AG04449 (cell line): Measurements from ENCODE around the gene GHRHR.

Experiments used
- CTCF ChIA-PET: fragments of 350-600 bp; formaldehyde crosslinking; extraction: SDS; loops from one replicate; lab custom pipeline; 2021; ENCODE audit warnings: antibody characterized with exemption; lab: Yijun Ruan, JAX
- POLR2A ChIA-PET: fragments of 400-600, 350-600 bp; formaldehyde crosslinking; extraction: SDS; loops from one replicate; lab custom pipeline; 2020; ENCODE audit warnings: antibody characterized with exemption, inconsistent platforms; lab: Yijun Ruan, JAX
- DNase-seq: peaks from one replicate; pipeline ENCODE4 v3.0.0-alpha.2; 2010; ENCODE audit warnings: low read depth, low spot score
- H3K4me3 ChIP-seq: 2 replicates; pipeline ENCODE4 v1.5.1; 2011; ENCODE audit warnings: low read depth, mild to moderate bottlenecking, control low read depth, low read length
- CTCF ChIP-seq: IDR thresholded peaks from one replicate; pipeline ENCODE4 v1.5.1; 2011; ENCODE audit warnings: mild to moderate bottlenecking, moderate library complexity, low read length, control low read depth, inconsistent platforms; ENCODE audit not compliant: insufficient read depth; ENCODE audit errors: missing control alignments

GHRHR gene

DNA sequence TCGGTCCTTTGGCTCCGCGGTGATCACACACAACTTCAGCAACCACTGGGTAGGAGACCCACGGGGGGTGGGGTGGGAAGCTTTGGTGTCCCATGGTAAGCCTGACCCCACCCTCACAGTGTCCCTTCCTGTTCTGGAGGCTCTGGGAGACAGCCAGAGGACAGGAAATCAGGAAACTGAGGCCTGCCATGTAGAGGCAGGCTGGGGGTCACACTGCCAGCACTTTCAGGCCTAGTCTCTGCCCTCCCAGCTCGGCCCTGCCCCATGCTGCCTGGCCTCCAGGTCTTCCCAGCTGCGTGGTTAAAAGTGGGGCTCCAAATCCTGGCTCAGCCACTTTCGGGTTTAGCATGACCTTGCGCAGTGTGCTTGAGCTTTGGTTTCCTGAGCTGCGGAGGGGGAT lies 41.2 kb upstream of the GHRHR start:
- DNase-seq = no peak

GRCh38 chr7:30923009-30923773 lies 40.6 kb upstream of the GHRHR start:
- H3K4me3 ChIP-seq = no peak overlapping the region
- DNase-seq = no peak
- CTCF ChIA-PET = interaction anchor here (8.5 kb wide), 1 partner anchor 13 kb away, joined by 77 read pairs; no protein-coding TSS in a partner anchor
- POLR2A ChIA-PET = no interaction called here
- no peak for TF ChIP-seq CTCF

More for the DNA sequence above, 41.2 kb upstream of the GHRHR start:
- no peak overlapping the region for H3K4me3 ChIP-seq
- CTCF ChIA-PET = interaction anchor here (8.5 kb wide), 1 partner anchor 14 kb away, joined by 77 read pairs; no protein-coding TSS in a partner anchor
- POLR2A ChIA-PET = no interaction called here
- TF ChIP-seq CTCF = no peak

GRCh38 chr7:30923774-30924413 lies 39.9 kb upstream of the GHRHR start:
- no peak for TF ChIP-seq CTCF
- no peak for DNase-seq
- CTCF ChIA-PET = interaction anchor here (8.5 kb wide), 1 partner anchor 12 kb away, joined by 77 read pairs; no protein-coding TSS in a partner anchor
- H3K4me3 ChIP-seq = no peak overlapping the region
- POLR2A ChIA-PET = no interaction called here

DNA sequence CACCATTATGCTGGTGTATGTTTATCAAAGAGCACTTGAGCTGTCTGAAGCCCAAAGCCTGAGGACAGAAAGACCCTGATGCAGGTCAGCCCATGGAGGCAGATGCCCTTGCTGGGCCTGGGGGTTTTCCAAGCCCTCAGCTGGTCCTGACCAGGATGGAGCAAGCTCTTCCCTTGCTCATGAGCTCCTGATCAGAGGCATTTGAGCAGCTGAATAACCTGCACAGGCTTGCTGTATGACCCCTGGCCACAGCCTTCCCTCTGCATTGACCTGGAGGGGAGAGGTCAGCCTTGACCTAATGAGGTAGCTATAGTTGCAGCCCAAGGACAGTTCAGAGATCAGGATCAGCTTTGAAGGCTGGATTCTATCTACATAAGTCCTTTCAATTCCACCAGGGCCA lies 39.1 kb upstream of the GHRHR start:
- CTCF ChIA-PET = interaction anchor here (1.2 to 8.5 kb wide), 2 partner anchors 12 to 16 kb away, joined by 3 to 77 read pairs; no protein-coding TSS in a partner anchor
- POLR2A ChIA-PET = no interaction called here
- TF ChIP-seq CTCF = no peak
- H3K4me3 ChIP-seq = no peak overlapping the region
- no peak for DNase-seq

- no peak for TF ChIP-seq CTCF
- no peak for DNase-seq
- ChIA-PET CTCF (interaction anchor here (1.2 to 8.5 kb wide), 2 partner anchors 11 to 17 kb away, joined by 3 to 77 read pairs; no protein-coding TSS in a partner anchor), POLR2A (no interaction called here)
- no peak overlapping the region for H3K4me3 ChIP-seq
Observed at GRCh38 chr7:30925117-30925516, 38.6 kb upstream of the GHRHR start.

- DNase-seq = no peak
- CTCF ChIA-PET = interaction anchor here (0.6 to 1.1 kb wide), 2 partner anchors 13 to 124 kb away, joined by 3 read pairs; no protein-coding TSS in a partner anchor
- POLR2A ChIA-PET = no interaction called here
- no peak for TF ChIP-seq CTCF
- no peak overlapping the region for H3K4me3 ChIP-seq
Observed at GRCh38 chr7:30925913-30926312, 37.8 kb upstream of the GHRHR start.
